ENCODE data around the gene PEX14.

PEX14 gene

DNA sequence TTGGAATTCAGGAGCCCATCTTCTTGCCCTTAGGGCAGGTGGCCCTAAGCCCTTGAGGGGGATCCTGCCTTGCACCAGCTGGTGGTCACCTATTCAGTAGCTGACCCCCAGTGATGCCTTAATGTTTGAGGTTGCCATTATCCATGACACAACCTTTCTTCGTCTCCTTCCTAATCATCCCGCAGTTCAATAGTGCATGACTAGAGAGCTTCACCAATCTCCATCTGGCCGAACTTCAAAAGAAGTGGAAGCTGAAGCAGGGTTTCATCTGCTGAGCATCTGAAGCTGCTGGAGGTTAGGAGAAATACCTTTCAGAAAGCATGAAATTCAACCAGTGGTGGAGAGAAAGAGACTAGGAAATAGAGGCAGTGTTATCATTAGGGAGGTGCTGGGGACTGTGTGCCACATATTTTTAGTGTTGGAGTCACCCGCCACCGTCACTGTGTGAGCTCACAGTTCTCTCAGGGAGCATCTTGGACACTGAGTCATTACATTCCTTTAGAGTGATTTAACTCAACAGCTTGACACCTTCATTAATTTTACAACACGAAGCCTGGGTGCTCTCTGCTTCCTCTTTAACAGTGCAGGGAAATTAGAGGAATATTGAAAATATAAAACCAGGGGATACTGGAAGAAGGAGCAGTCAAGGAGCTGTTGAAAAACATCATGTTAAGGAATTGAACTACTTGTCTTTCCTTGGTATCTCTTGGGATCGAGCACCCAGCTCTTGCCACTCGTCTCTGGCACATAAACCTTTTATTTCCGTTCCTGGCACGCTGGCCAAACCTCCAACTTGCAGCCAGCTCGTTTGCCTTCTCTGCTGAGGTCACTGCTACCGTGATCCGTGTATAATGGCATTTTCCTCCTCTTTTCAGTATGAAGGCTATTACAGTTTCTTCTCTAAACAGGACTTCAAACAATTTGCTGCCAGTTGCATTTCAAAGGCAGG lies 53.6 kb downstream of the PEX14 start:
- H3K4me2 ChIP-seq (ENCODE audit: low read length), result no peak overlapping the region
- no peak overlapping the region for H3K27ac ChIP-seq (ENCODE audit: low read length)
- no peak overlapping the region for H3K9ac ChIP-seq (ENCODE audit: low read length)

DNA sequence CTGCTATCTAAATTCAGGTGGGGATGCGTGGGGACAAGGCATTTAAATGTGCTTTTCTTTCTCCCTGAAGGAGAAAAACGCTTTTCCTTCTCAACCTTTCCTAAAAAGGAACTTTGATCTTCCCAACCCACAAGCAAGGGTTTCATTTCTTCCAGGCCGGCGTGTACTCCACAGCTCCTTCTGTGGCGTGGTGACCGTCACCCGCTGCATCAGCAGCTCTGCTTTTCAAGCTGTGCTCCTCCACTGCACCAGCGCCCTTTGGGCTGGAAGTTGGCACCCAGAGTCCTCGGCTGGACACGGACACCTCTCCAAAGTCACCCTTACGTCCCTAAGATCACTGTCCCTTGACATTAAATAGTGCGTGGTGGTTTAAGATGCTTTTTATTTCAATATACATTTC lies 54.3 kb downstream of the PEX14 start:
- Histone ChIP-seq H3K4me1 (ENCODE audit: low read length) (no peaks in the 10 kb centered on the region), H3K36me3 (replicated peaks; ENCODE audit: low read depth, low read length) (no peaks in the 10 kb centered on the region), H3K4me2 (ENCODE audit: low read length) (no peak overlapping the region), H3K27ac (ENCODE audit: low read length) (no peak overlapping the region), H3K9ac (ENCODE audit: low read length) (no peak overlapping the region), H3K9me3 (ENCODE audit: insufficient read depth, low read length) (no peaks in the 10 kb centered on the region), H3K27me3 (ENCODE audit: low read depth, low read length) (no peaks in the 10 kb centered on the region), H3K4me3 (ENCODE audit: low read length) (no peak overlapping the region), H3K79me2 (ENCODE audit: low read length) (no peaks in the 10 kb centered on the region), H4K20me1 (ENCODE audit: insufficient read depth, low read length) (no peaks in the 10 kb centered on the region), H2AFZ (ENCODE audit: low read depth, low read length) (no peak overlapping the region)
- TF ChIP-seq, protein P1, sequence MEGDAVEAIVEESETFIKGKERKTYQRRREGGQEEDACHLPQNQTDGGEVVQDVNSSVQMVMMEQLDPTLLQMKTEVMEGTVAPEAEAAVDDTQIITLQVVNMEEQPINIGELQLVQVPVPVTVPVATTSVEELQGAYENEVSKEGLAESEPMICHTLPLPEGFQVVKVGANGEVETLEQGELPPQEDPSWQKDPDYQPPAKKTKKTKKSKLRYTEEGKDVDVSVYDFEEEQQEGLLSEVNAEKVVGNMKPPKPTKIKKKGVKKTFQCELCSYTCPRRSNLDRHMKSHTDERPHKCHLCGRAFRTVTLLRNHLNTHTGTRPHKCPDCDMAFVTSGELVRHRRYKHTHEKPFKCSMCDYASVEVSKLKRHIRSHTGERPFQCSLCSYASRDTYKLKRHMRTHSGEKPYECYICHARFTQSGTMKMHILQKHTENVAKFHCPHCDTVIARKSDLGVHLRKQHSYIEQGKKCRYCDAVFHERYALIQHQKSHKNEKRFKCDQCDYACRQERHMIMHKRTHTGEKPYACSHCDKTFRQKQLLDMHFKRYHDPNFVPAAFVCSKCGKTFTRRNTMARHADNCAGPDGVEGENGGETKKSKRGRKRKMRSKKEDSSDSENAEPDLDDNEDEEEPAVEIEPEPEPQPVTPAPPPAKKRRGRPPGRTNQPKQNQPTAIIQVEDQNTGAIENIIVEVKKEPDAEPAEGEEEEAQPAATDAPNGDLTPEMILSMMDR (IDR thresholded peaks at IDR 0.05; ENCODE audit: low read depth, low read length), result no peak
- no peak for TF ChIP-seq EZH2phosphoT487 (IDR thresholded peaks at IDR 0.05; ENCODE audit: low read depth)

More for the DNA sequence above, 53.6 kb downstream of the PEX14 start:
- Histone ChIP-seq H3K27me3 (ENCODE audit: low read depth, low read length) (no peaks in the 10 kb centered on the region), H3K4me3 (ENCODE audit: low read length) (no peak overlapping the region), H3K9me3 (ENCODE audit: insufficient read depth, low read length) (no peaks in the 10 kb centered on the region), H2AFZ (ENCODE audit: low read depth, low read length) (no peak overlapping the region), H4K20me1 (ENCODE audit: insufficient read depth, low read length) (no peaks in the 10 kb centered on the region), H3K36me3 (replicated peaks; ENCODE audit: low read depth, low read length) (no peaks in the 10 kb centered on the region), H3K79me2 (ENCODE audit: low read length) (no peaks in the 10 kb centered on the region), H3K4me1 (ENCODE audit: low read length) (no peaks in the 10 kb centered on the region)
- TF ChIP-seq EZH2phosphoT487 (IDR thresholded peaks at IDR 0.05; ENCODE audit: low read depth), result no peak

DNA sequence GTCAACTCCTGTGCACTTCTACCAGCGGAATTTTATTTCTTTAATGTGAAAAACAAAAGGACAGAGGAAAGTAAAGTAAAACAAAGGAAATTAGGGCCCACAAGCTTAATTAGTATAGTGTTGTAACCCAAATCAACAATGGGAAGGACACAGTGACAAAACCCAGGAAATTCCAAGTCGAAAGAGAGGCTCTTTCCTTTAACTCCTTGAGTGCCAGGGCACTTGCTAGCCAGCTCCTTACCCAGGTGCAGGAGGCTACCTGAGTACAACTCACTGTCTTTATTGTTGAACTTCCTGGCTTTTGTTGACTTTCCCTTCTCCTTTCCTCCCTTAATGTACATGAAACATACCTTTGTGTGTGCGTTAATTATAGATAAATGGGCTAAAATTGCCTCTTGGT lies 55.0 kb downstream of the PEX14 start:
- Histone ChIP-seq H3K9me3 (ENCODE audit: insufficient read depth, low read length) (no peaks in the 10 kb centered on the region), H3K79me2 (ENCODE audit: low read length) (no peaks in the 10 kb centered on the region), H4K20me1 (ENCODE audit: insufficient read depth, low read length) (no peaks in the 10 kb centered on the region), H3K36me3 (replicated peaks; ENCODE audit: low read depth, low read length) (no peaks in the 10 kb centered on the region), H2AFZ (ENCODE audit: low read depth, low read length) (no peak overlapping the region), H3K9ac (ENCODE audit: low read length) (no peak overlapping the region), H3K27ac (ENCODE audit: low read length) (no peak overlapping the region), H3K4me1 (ENCODE audit: low read length) (no peaks in the 10 kb centered on the region), H3K27me3 (ENCODE audit: low read depth, low read length) (no peaks in the 10 kb centered on the region), H3K4me2 (ENCODE audit: low read length) (no peak overlapping the region), H3K4me3 (ENCODE audit: low read length) (no peak overlapping the region)
- TF ChIP-seq, protein P1 (IDR thresholded peaks at IDR 0.05; ENCODE audit: low read depth, low read length), result no peak
- no peak for TF ChIP-seq EZH2phosphoT487 (IDR thresholded peaks at IDR 0.05; ENCODE audit: low read depth)

DNA sequence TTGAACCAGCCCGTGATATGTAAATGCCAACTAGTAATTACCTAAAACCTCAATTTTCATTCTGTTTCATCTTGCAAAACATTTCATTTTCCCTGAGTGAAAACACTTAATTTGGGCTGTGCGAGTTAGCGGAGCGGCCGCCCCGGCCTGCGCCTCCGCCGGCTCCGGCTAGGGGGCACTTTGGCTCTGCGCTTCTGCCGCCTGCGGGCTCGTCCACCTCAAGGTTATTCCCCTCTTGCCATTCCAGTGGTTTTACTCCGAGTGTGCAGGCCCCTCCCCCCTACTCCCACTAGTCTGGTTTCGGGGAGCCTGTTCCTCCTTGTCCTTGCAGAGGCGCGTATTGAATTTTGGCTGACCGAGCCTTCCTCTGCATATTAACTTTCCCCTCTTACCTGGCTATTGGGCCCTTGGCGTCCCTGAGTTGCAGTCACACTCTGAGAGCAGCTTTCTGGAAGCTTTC lies 55.6 kb downstream of the PEX14 start:
- H3K79me2 ChIP-seq (ENCODE audit: low read length), result no peaks in the 10 kb centered on the region
- H3K9ac ChIP-seq (ENCODE audit: low read length), result no peak overlapping the region
- H3K27ac ChIP-seq (ENCODE audit: low read length), result no peak overlapping the region
- no peaks in the 10 kb centered on the region for H3K9me3 ChIP-seq (ENCODE audit: insufficient read depth, low read length)
- no peaks in the 10 kb centered on the region for H3K4me1 ChIP-seq (ENCODE audit: low read length)
- H3K4me3 ChIP-seq (ENCODE audit: low read length), result no peak overlapping the region
- H3K36me3 ChIP-seq (replicated peaks; ENCODE audit: low read depth, low read length), result no peaks in the 10 kb centered on the region
- H4K20me1 ChIP-seq (ENCODE audit: insufficient read depth, low read length), result no peaks in the 10 kb centered on the region
- H2AFZ ChIP-seq (ENCODE audit: low read depth, low read length), result no peak overlapping the region
- TF ChIP-seq, protein P1 (IDR thresholded peaks at IDR 0.05; ENCODE audit: low read depth, low read length), result no peak
- TF ChIP-seq EZH2phosphoT487 (IDR thresholded peaks at IDR 0.05; ENCODE audit: low read depth), result no peak
- no peak overlapping the region for H3K4me2 ChIP-seq (ENCODE audit: low read length)
- H3K27me3 ChIP-seq (ENCODE audit: low read depth, low read length), result no peaks in the 10 kb centered on the region

All from OCI-LY3 (cell line).